Muscle of arm (tissue), 12 donors: Measurements from ENCODE around the gene GP2. TPM values are rescaled to one million over a fixed set of nuclear protein-coding genes. Genes with fewer than 3 reads are reported as not detected.
"Not testable (repeated sequence)": the region's sequence is repeated elsewhere in the genome, so short reads cannot be mapped to it uniquely, and the experiment has no call there.

Experiments used
- DNase-seq: peaks from one replicate; pipeline ENCODE4 v3.0.0-alpha.2; 2013
- polyA plus RNA-seq, 12 donors: library from polyadenylated mRNA; unstranded; fragments of 120-200 nt; gene quantifications; one replicate each; pipeline ENCODE4 v1.2.1, GENCODE V29; 2013; ENCODE audit not compliant: insufficient read length in 12 of 12

GP2 gene
- polyA plus RNA-seq, 12 donors = not detected

- no peak for DNase-seq
Observed at GRCh38 chr16:20325005-20325404, 2.3 kb downstream of the GP2 start.

- DNase-seq = no peak
Observed at GRCh38 chr16:20323591-20324117, 3.7 kb downstream of the GP2 start.

GRCh38 chr16:20322696-20323095 lies 4.6 kb downstream of the GP2 start:
- no peak for DNase-seq

GRCh38 chr16:20321671-20322070 lies 5.6 kb downstream of the GP2 start:
- no peak for DNase-seq

- not testable (repeated sequence) for DNase-seq
Observed at GRCh38 chr16:20321051-20321450, 6.3 kb downstream of the GP2 start.

GRCh38 chr16:20320592-20320991 lies 6.7 kb downstream of the GP2 start:
- DNase-seq = no peak

GRCh38 chr16:20320178-20320577 lies 7.1 kb downstream of the GP2 start:
- DNase-seq = no peak

GRCh38 chr16:20319406-20319805 lies 7.9 kb downstream of the GP2 start:
- no peak for DNase-seq

- no peak for DNase-seq
Observed at GRCh38 chr16:20318437-20318836, 8.9 kb downstream of the GP2 start.

GRCh38 chr16:20318006-20318405 lies 9.3 kb downstream of the GP2 start:
- no peak for DNase-seq

GRCh38 chr16:20317117-20317516 lies 10.2 kb downstream of the GP2 start:
- DNase-seq = no peak

- no peak for DNase-seq
Observed at GRCh38 chr16:20316715-20317114, 10.6 kb downstream of the GP2 start.

- no peak for DNase-seq
Observed at GRCh38 chr16:20315764-20316163, 11.5 kb downstream of the GP2 start.

- no peak for DNase-seq
Observed at GRCh38 chr16:20314575-20314974, 12.7 kb downstream of the GP2 start.

GRCh38 chr16:20313741-20314140 lies 13.6 kb downstream of the GP2 start:
- DNase-seq = no peak

GRCh38 chr16:20312536-20313095 lies 14.7 kb downstream of the GP2 start:
- not testable (repeated sequence) for DNase-seq

- no peak for DNase-seq
Observed at GRCh38 chr16:20311548-20311947, 15.8 kb downstream of the GP2 start.

- no peak for DNase-seq
Observed at GRCh38 chr16:20310421-20311395, 16.6 kb downstream of the GP2 start.

GRCh38 chr16:20309786-20310185 lies 17.5 kb downstream of the GP2 start:
- no peak for DNase-seq

GRCh38 chr16:20308801-20309590 lies 18.3 kb downstream of the GP2 start:
- no peak for DNase-seq

- DNase-seq = no peak
Observed at GRCh38 chr16:20308266-20308665, 19.0 kb downstream of the GP2 start.

- no peak for DNase-seq
Observed at GRCh38 chr16:20307791-20308190, 19.5 kb downstream of the GP2 start.
